CD4-positive, alpha-beta T cell treated with Interleukin-6 at 100 ng/mL for 8 hours (primary cell): ENCODE results near the gene MYO1D.
A peak's percentile ranks its signal among the peaks of the same experiment; 100 is the strongest.
"Not testable (repeated sequence)": the region's sequence is repeated elsewhere in the genome, so short reads cannot be mapped to it uniquely, and the experiment has no call there.

Experiments used
- DNase-seq: peaks from one replicate; pipeline ENCODE4 v3.0.0-alpha.2; 2020; ENCODE audit warnings: mixed read lengths, low spot score

MYO1D gene

GRCh38 chr17:32894245-32894644 is 17.3 kb upstream of the MYO1D start:
- DNase-seq: no peak

- not testable (repeated sequence) for DNase-seq
Observed at GRCh38 chr17:32887410-32887809, 10.5 kb upstream of the MYO1D start.

- DNase-seq: not testable (repeated sequence)
Observed at GRCh38 chr17:32886951-32887350, 10.0 kb upstream of the MYO1D start.

GRCh38 chr17:32882734-32883133 is 5.8 kb upstream of the MYO1D start:
- no peak for DNase-seq

- DNase-seq: no peak
Observed at GRCh38 chr17:32882029-32882428, 5.1 kb upstream of the MYO1D start.

DNA sequence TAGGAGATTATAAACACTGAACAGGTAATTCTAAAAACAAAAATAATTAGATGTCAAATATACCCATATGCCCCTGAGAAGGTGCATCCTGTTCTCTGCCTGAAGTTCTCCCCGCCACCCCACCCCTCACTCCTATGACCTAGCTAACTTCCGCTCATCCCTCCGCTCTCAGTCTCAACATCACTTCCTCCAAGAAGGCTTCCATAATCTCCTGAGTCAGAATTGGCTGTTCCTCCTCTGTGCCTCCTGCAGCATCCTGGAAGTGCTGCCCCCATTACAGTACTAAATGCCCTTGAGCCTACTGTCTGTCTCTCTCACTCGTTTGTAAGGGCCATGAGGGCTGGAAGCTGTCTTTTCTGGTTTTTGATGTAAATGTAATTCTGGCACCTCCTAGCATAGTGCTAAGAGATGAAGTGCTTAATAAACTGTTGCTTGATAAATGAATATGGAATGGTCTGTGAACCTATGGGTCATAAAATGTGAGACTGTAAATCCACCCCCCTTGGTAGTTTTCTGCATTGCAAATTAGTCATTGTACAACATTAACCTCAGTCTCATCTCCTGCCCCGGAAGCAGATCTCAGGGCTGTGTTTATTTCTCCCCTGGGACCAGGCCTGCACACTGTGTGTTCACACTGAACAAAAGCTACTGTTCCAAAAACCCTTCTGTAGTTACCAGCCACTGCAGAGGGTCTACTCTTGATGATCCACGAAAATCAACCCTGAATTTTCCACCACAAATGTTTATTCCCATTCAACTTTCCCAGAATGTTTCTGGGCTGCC is 3.9 kb upstream of the MYO1D start:
- no peak for DNase-seq

GRCh38 chr17:32879134-32879533 is 2.2 kb upstream of the MYO1D start:
- no peak for DNase-seq

GRCh38 chr17:32878211-32878610 is 1.3 kb upstream of the MYO1D start:
- DNase-seq: no peak

- peak; percentile 91 for DNase-seq
Observed at GRCh38 chr17:32877164-32877764, 340 bp upstream of the MYO1D start.

DNA sequence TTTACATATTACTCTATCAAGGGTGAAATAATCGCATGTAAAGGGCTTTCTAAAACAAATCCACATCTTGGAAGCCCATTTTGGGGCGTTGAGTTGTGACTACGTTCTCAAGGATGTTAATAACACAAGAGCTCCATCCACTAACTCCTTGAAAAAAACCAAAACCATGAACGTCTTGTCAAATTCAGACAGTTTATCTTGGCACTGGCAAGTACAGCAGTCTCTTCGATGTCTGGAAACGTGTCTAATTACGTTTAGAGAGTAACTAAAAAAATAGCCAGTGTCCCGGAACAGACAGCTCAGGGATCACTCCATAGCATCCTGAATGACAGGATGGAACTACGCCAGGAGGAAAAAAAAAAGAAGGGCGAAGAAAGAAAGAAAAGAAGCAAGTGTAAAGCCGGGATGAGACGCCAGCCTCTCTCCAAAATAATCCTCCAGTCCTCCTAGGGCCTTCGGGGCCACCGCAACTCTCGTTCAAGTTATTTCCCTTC is 954 bp downstream of the MYO1D start:
- no peak for DNase-seq

GRCh38 chr17:32875230-32875917 is 1.6 kb downstream of the MYO1D start:
- DNase-seq: no peak

GRCh38 chr17:32873114-32873513 is 3.8 kb downstream of the MYO1D start:
- DNase-seq: no peak

- DNase-seq: no peak
Observed at GRCh38 chr17:32871746-32872145, 5.2 kb downstream of the MYO1D start.

GRCh38 chr17:32870969-32871368 is 6.0 kb downstream of the MYO1D start:
- no peak for DNase-seq

DNA sequence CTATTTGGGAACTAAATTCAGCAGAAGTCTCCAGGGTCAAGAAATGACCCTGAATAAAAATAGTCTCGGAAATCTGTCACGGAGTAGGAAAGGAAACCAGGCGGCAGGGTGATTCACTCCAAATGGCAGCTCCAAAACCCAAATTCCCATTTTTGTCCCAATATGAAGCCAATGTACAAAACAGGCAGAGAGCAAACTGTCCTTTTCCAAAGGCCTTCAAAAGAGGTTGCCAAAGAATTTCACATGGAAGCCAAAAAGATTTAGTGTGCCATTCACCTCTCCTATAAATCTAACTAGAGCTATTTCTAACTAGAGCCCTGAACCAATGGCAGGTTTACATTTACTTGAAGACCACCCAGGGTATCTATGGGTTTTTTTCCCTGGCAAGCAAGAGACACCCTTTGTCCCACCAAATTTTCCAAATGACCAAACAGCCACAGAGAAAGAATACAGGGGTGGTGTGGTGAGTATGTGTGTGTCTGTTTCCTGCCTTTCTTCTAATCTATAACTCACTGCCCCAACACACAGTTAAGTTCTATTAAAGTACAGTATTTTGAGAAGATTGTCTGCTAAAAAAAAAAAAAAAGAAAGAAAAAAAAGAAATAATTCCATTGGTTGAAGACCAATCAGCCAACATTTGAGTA is 6.8 kb downstream of the MYO1D start:
- no peak for DNase-seq

- DNase-seq: no peak
Observed at GRCh38 chr17:32869345-32870026, 7.4 kb downstream of the MYO1D start.

GRCh38 chr17:32865141-32865540 is 11.8 kb downstream of the MYO1D start:
- no peak for DNase-seq

DNA sequence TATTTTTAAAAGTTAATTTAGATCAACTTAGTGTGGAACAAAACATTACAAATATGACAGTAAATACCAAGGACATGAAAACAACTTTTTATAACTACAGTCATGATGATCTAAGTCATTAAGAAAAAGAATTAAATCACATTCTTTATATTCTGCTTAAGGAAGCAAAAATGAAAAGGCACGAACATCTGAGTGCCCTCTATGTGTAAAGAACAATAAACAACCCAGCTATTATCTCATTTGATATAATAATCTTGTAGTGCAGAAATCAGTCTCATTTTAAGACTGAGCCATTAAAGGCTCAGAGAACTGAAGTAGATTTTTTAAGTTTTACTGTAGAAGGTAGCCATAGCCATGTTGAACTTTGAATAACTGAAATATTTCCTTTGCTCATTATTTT is 13.4 kb downstream of the MYO1D start:
- no peak for DNase-seq

GRCh38 chr17:32862940-32863339 is 14.0 kb downstream of the MYO1D start:
- DNase-seq: no peak

DNA sequence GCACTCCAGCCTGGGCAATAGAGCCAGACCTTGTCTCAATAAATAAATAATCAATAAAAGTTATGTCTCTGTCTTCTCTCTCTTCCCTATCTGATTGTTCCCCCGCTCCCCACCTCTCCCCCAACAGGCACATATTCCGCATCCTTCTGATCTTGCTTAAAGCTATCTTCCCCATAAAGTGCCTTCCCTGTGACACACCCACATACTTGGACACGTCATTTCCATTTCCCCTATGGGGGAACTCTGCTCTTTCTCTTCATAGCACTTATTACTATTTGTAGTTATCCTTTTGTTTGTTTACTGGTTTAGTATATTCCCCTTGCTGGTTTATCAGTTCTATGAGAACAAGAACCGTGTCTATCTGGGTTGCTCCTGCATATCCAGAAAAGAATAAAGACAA is 14.9 kb downstream of the MYO1D start:
- DNase-seq: no peak

DNA sequence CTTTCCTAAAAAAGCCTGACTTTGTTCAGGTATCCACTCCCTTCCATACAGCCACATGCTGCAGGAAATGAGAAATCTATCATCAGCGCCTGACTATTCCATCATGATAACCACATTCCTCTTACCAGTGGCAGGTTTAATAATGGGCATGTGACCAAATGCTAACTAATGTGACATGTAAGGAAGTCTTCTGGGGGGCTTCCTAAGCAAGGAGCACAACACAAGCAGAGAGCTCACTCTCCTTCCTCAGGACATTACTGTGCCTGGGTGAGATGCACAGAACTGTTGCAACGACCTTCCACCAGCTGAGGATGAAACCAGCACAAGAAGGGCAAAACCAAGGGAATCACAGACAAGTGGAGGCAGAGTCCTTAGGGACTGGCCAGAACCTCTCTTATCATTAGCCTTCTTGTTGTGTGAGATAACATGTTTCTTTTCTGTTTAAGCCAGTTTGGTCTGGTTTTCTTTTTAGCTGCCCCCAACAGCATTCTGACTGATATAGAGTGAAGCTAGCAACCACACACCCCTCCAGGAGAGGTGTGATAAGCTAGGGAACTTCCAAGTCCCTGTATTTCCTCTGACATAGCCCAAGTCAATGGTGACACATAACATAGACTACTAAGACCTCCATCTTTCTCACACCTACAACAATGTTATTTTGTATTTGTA is 16.9 kb downstream of the MYO1D start:
- DNase-seq: no peak
